Bronchial epithelial cell (primary cell): ENCODE data around the gene PIP5K1B. TPM values are rescaled to one million over a fixed set of nuclear protein-coding genes. Genes with fewer than 3 reads are reported as not detected.

ENCODE experiments used
- DNase-seq: peaks from one replicate; pipeline ENCODE4 v3.0.0-alpha.2; 2010; ENCODE audit warnings: low read depth
- FAIRE-seq: peaks from 2 replicates; lab custom pipeline; 2011; peaks lifted over from hg19 to GRCh38; lab: Jason Lieb, UNC
- H3K27me3 ChIP-seq: 2 replicates; pipeline ENCODE4 v1.5.1; 2011; ENCODE audit warnings: low read length; ENCODE audit not compliant: control insufficient read depth, insufficient read depth
- H3K36me3 ChIP-seq: 2 replicates; pipeline ENCODE4 v1.5.1; 2011; ENCODE audit warnings: low read length; ENCODE audit not compliant: control insufficient read depth, insufficient read depth
- H3K4me3 ChIP-seq: 2 replicates; pipeline ENCODE4 v1.5.1; 2011; ENCODE audit warnings: mild to moderate bottlenecking, low read depth, low read length, control low read depth
- CTCF ChIP-seq: IDR thresholded peaks from 2 replicates; pipeline ENCODE4 v1.5.1; 2011; ENCODE audit warnings: mild to moderate bottlenecking, moderate library complexity, low read length, control low read depth, inconsistent platforms; ENCODE audit not compliant: insufficient read depth, severe bottlenecking
- total RNA-seq: library from RNA; depleted of rRNA; stranded (reverse); fragments of >200 nt; gene quantifications from 2 replicates; pipeline ENCODE4 v1.2.1, GENCODE V29; 2014

Gene PIP5K1B
- total RNA-seq, 1 donor from 2014 or later = 2.9 TPM

GRCh38 chr9:68951879-68952659, 247.0 kb downstream of the PIP5K1B start:
- H3K27me3 ChIP-seq = no peaks in the 10 kb centered on the region
- H3K4me3 ChIP-seq = no peak overlapping the region
- no peaks in the 10 kb centered on the region for H3K36me3 ChIP-seq
- FAIRE-seq = peak; percentile 79
- DNase-seq = no peak
- TF ChIP-seq CTCF = no peak

GRCh38 chr9:68953771-68954170, 248.7 kb downstream of the PIP5K1B start:
- H3K27me3 ChIP-seq = no peaks in the 10 kb centered on the region
- H3K36me3 ChIP-seq = no peaks in the 10 kb centered on the region
- FAIRE-seq (no peak), DNase-seq (no peak)
- H3K4me3 ChIP-seq = no peak overlapping the region
- no peak for TF ChIP-seq CTCF

- FAIRE-seq = no peak
- DNase-seq = no peak
- Histone ChIP-seq H3K4me3 (no peak overlapping the region), H3K27me3 (no peaks in the 10 kb centered on the region), H3K36me3 (no peaks in the 10 kb centered on the region)
- no peak for TF ChIP-seq CTCF
Measured at GRCh38 chr9:68955330-68955729, 250.3 kb downstream of the PIP5K1B start.

GRCh38 chr9:68957479-68957878, 252.4 kb downstream of the PIP5K1B start:
- Histone ChIP-seq H3K36me3 (no peaks in the 10 kb centered on the region), H3K4me3 (no peak overlapping the region), H3K27me3 (no peaks in the 10 kb centered on the region)
- DNase-seq = no peak
- TF ChIP-seq CTCF = no peak
- no peak for FAIRE-seq

- no peak for TF ChIP-seq CTCF
- Histone ChIP-seq H3K36me3 (no peaks in the 10 kb centered on the region), H3K27me3 (no peaks in the 10 kb centered on the region), H3K4me3 (no peak overlapping the region)
- DNase-seq (no peak), FAIRE-seq (no peak)
Measured at GRCh38 chr9:68961587-68961986, 256.5 kb downstream of the PIP5K1B start.

- Histone ChIP-seq H3K36me3 (no peaks in the 10 kb centered on the region), H3K4me3 (no peak overlapping the region), H3K27me3 (no peaks in the 10 kb centered on the region)
- no peak for DNase-seq
- TF ChIP-seq CTCF = no peak
- no peak for FAIRE-seq
Measured at GRCh38 chr9:68963416-68963815, 258.4 kb downstream of the PIP5K1B start.
